KMS-11 (cell line): Measurements from ENCODE around the gene NOTCH4.

Experiments used
- H2AFZ ChIP-seq: fragments of 200-600 bp; sonication (generic); 2 replicates; pipeline ENCODE4 v1.6.1; 2016; ENCODE audit warnings: antibody characterized with exemption, mixed run types, low read depth
- H3K27ac ChIP-seq: fragments of 200-600 bp; sonication (generic); 2 replicates; pipeline ENCODE4 v1.6.1; 2016; ENCODE audit warnings: mild to moderate bottlenecking, mixed run types
- H3K27me3 ChIP-seq: fragments of 200-600 bp; sonication (generic); 2 replicates; pipeline ENCODE4 v1.6.1; 2017; ENCODE audit warnings: mild to moderate bottlenecking, low read depth, mixed run types, moderate library complexity; ENCODE audit not compliant: insufficient read depth
- H3K36me3 ChIP-seq: fragments of 200-600 bp; sonication (generic); 2 replicates; pipeline ENCODE4 v1.6.1; 2017; ENCODE audit warnings: mild to moderate bottlenecking, mixed run types; ENCODE audit not compliant: insufficient read depth
- H3K4me1 ChIP-seq: fragments of 200-600 bp; sonication (generic); 2 replicates; pipeline ENCODE4 v1.6.1; 2016; ENCODE audit warnings: mild to moderate bottlenecking, low read depth, mixed run types; ENCODE audit not compliant: poor library complexity, severe bottlenecking
- H3K4me2 ChIP-seq: fragments of 200-600 bp; sonication (generic); 2 replicates; pipeline ENCODE4 v1.7.0; 2016; ENCODE audit warnings: mild to moderate bottlenecking, mixed run types
- H3K4me3 ChIP-seq: fragments of 200-600 bp; sonication (generic); IDR thresholded peaks from 2 replicates; pipeline ENCODE4 v1.6.1; 2017; ENCODE audit warnings: low read depth, low read length, mixed read lengths; ENCODE audit not compliant: insufficient read depth
- H3K79me2 ChIP-seq: fragments of 200-600 bp; sonication (generic); 2 replicates; pipeline ENCODE4 v1.6.1; 2016; ENCODE audit warnings: low read depth, mixed run types; ENCODE audit not compliant: insufficient read depth
- H3K9ac ChIP-seq: fragments of 200-600 bp; sonication (generic); 2 replicates; pipeline ENCODE4 v1.6.1; 2016; ENCODE audit warnings: mild to moderate bottlenecking, mixed run types
- H4K20me1 ChIP-seq: fragments of 200-600 bp; sonication (generic); 2 replicates; pipeline ENCODE4 v1.6.1; 2016; ENCODE audit warnings: mild to moderate bottlenecking, mixed run types; ENCODE audit not compliant: insufficient read depth
- CTCF ChIP-seq: fragments of 200-600 bp; sonication (generic); conservative IDR thresholded peaks from 2 replicates; pipeline ENCODE4 v1.6.1; 2017; ENCODE audit warnings: low read depth, mild to moderate bottlenecking, antibody characterized with exemption, low read length, moderate library complexity, mixed read lengths

NOTCH4 gene

GRCh38 chr6:32203426-32204267, 20.2 kb downstream of the NOTCH4 start:
- H3K4me3 ChIP-seq, result no peak overlapping the region
- H2AFZ ChIP-seq, result no peak overlapping the region
- H4K20me1 ChIP-seq, result no peaks in the 10 kb centered on the region
- H3K79me2 ChIP-seq, result no peaks in the 10 kb centered on the region
- H3K4me1 ChIP-seq, result no peaks in the 10 kb centered on the region
- H3K4me2 ChIP-seq, result no peak overlapping the region
- H3K36me3 ChIP-seq, result no peaks in the 10 kb centered on the region
- H3K27ac ChIP-seq, result no peak overlapping the region
- H3K9ac ChIP-seq, result no peak overlapping the region
- H3K27me3 ChIP-seq, result no peaks in the 10 kb centered on the region
- no peak for TF ChIP-seq CTCF

GRCh38 chr6:32202186-32202585, 21.7 kb downstream of the NOTCH4 start:
- H3K36me3 ChIP-seq, result no peaks in the 10 kb centered on the region
- H3K4me3 ChIP-seq, result no peak overlapping the region
- H3K27me3 ChIP-seq, result no peaks in the 10 kb centered on the region
- no peaks in the 10 kb centered on the region for H4K20me1 ChIP-seq
- no peak for TF ChIP-seq CTCF
- peaks cover 5% of the 10 kb centered on the region for H3K4me1 ChIP-seq
- no peak overlapping the region for H2AFZ ChIP-seq
- no peak overlapping the region for H3K27ac ChIP-seq
- H3K9ac ChIP-seq, result no peak overlapping the region
- no peak overlapping the region for H3K4me2 ChIP-seq
- no peaks in the 10 kb centered on the region for H3K79me2 ChIP-seq

- Histone ChIP-seq H3K27me3 (no peaks in the 10 kb centered on the region), H4K20me1 (no peaks in the 10 kb centered on the region), H3K9ac (no peak overlapping the region), H2AFZ (no peak overlapping the region), H3K36me3 (no peaks in the 10 kb centered on the region), H3K4me1 (peaks cover 13% of the 10 kb centered on the region), H3K4me3 (no peak overlapping the region), H3K27ac (no peak overlapping the region), H3K79me2 (no peaks in the 10 kb centered on the region), H3K4me2 (no peak overlapping the region)
- no peak for TF ChIP-seq CTCF
These were observed 23.0 kb downstream of the NOTCH4 start for GRCh38 chr6:32200711-32201475.

GRCh38 chr6:32198866-32199265, 25.0 kb downstream of the NOTCH4 start:
- no peaks in the 10 kb centered on the region for H3K79me2 ChIP-seq
- H3K27ac ChIP-seq, result no peak overlapping the region
- no peak overlapping the region for H3K9ac ChIP-seq
- H3K4me3 ChIP-seq, result no peak overlapping the region
- no peak overlapping the region for H3K4me2 ChIP-seq
- H4K20me1 ChIP-seq, result no peaks in the 10 kb centered on the region
- no peaks in the 10 kb centered on the region for H3K27me3 ChIP-seq
- no peak for TF ChIP-seq CTCF
- peaks cover 26% of the 10 kb centered on the region for H3K4me1 ChIP-seq
- H2AFZ ChIP-seq, result no peak overlapping the region
- H3K36me3 ChIP-seq, result no peaks in the 10 kb centered on the region
